KBM-7 (cell line): ENCODE results near the gene FAM20B.
"Not testable (repeated sequence)": the region's sequence is repeated elsewhere in the genome, so short reads cannot be mapped to it uniquely, and the experiment has no call there.

Source experiments
- DNase-seq: peaks from one replicate; pipeline ENCODE4 v3.0.0-alpha.2; 2015
- in situ Hi-C: fragments of 300-500 bp; cut with MboI; formaldehyde crosslinking; loops from 2 replicates; pipeline ENCODE4 v1.14.3; 2020; ENCODE audit warnings: low sequenced_read_pairs, low pct_unique_long_range_greater_than_20kb, mixed read lengths

Gene FAM20B

GRCh38 chr1:179017383-179018326 lies 8.0 kb upstream of the FAM20B start:
- in situ Hi-C loops = loop anchor here (25.0 kb wide), 1 partner anchor 480 kb away; no protein-coding TSS in a partner anchor
- DNase-seq = no peak

- in situ Hi-C loops = loop anchor here (25.0 kb wide), 1 partner anchor 485 kb away; no protein-coding TSS in a partner anchor
- no peak for DNase-seq
These were observed 3.8 kb upstream of the FAM20B start for GRCh38 chr1:179021873-179022272.

- in situ Hi-C loops = loop anchor here (25.0 kb wide), 1 partner anchor 487 kb away; no protein-coding TSS in a partner anchor
- no peak for DNase-seq
These were observed 1.6 kb upstream of the FAM20B start for GRCh38 chr1:179023946-179024650.

GRCh38 chr1:179025975-179026812 lies 500 bp downstream of the FAM20B start:
- in situ Hi-C loops = no loop called here
- peak; percentile 61 for DNase-seq

- no peak for DNase-seq
- in situ Hi-C loops = no loop called here
These were observed 1.3 kb downstream of the FAM20B start for GRCh38 chr1:179026813-179027669.

- peak; percentile 43 for DNase-seq
These were observed 3.6 kb downstream of the FAM20B start for GRCh38 chr1:179029321-179029759.

GRCh38 chr1:179030130-179030529 lies 4.4 kb downstream of the FAM20B start:
- in situ Hi-C loops = no loop called here
- DNase-seq = no peak

More at GRCh38 chr1:179029321-179029759, 3.6 kb downstream of the FAM20B start:
- in situ Hi-C loops = no loop called here

- DNase-seq = no peak
- in situ Hi-C loops = no loop called here
These were observed 5.0 kb downstream of the FAM20B start for GRCh38 chr1:179030683-179031082.

- no peak for DNase-seq
- in situ Hi-C loops = no loop called here
These were observed 5.6 kb downstream of the FAM20B start for GRCh38 chr1:179031284-179031683.

- in situ Hi-C loops = no loop called here
- DNase-seq = no peak
These were observed 6.3 kb downstream of the FAM20B start for GRCh38 chr1:179031855-179032513.

- DNase-seq = no peak
- in situ Hi-C loops = no loop called here
These were observed 9.0 kb downstream of the FAM20B start for GRCh38 chr1:179034720-179035119.

GRCh38 chr1:179036844-179037465 lies 11.3 kb downstream of the FAM20B start:
- in situ Hi-C loops = no loop called here

GRCh38 chr1:179038528-179039281 lies 13.0 kb downstream of the FAM20B start:
- in situ Hi-C loops = no loop called here
- no peak for DNase-seq

More at GRCh38 chr1:179036844-179037465, 11.3 kb downstream of the FAM20B start:
- no peak for DNase-seq

- in situ Hi-C loops = not testable (repeated sequence)
These were observed 13.9 kb downstream of the FAM20B start for GRCh38 chr1:179039502-179040174.

GRCh38 chr1:179040175-179040551 lies 14.5 kb downstream of the FAM20B start:
- DNase-seq, in situ Hi-C loops: not testable (repeated sequence)

More at GRCh38 chr1:179039502-179040174, 13.9 kb downstream of the FAM20B start:
- DNase-seq = not testable (repeated sequence)

GRCh38 chr1:179042087-179042486 lies 16.4 kb downstream of the FAM20B start:
- no peak for DNase-seq
- in situ Hi-C loops = no loop called here
